CD4-positive, alpha-beta T cell treated with Interleukin-4 for 4 hours (primary cell): ENCODE measurements around the gene ETV6.

ENCODE experiments used
- DNase-seq: peaks from one replicate; pipeline ENCODE4 v3.0.0-alpha.2; 2020

Gene ETV6

GRCh38 chr12:11870041-11870451, 220.6 kb downstream of the ETV6 start:
- no peak for DNase-seq

GRCh38 chr12:11872055-11872454, 222.6 kb downstream of the ETV6 start:
- DNase-seq = no peak

- peak; percentile 26 for DNase-seq
These were observed 226.0 kb downstream of the ETV6 start for GRCh38 chr12:11875414-11875935.

- no peak for DNase-seq
These were observed 226.8 kb downstream of the ETV6 start for GRCh38 chr12:11876307-11876706.

GRCh38 chr12:11877102-11877826, 227.8 kb downstream of the ETV6 start:
- no peak for DNase-seq

GRCh38 chr12:11877869-11878780, 228.7 kb downstream of the ETV6 start:
- DNase-seq = no peak

- DNase-seq = no peak
These were observed 229.8 kb downstream of the ETV6 start for GRCh38 chr12:11879306-11879705.

- no peak for DNase-seq
These were observed 230.9 kb downstream of the ETV6 start for GRCh38 chr12:11880381-11880780.

- no peak for DNase-seq
These were observed 232.4 kb downstream of the ETV6 start for GRCh38 chr12:11881835-11882234.

GRCh38 chr12:11882301-11883019, 233.0 kb downstream of the ETV6 start:
- DNase-seq = no peak

GRCh38 chr12:11884116-11884515, 234.6 kb downstream of the ETV6 start:
- no peak for DNase-seq

- peak; percentile 13 for DNase-seq
These were observed 235.2 kb downstream of the ETV6 start for GRCh38 chr12:11884706-11885105.

- DNase-seq = no peak
These were observed 236.0 kb downstream of the ETV6 start for GRCh38 chr12:11885261-11886038.

- no peak for DNase-seq
These were observed 236.9 kb downstream of the ETV6 start for GRCh38 chr12:11886339-11886738.

- DNase-seq = no peak
These were observed 238.6 kb downstream of the ETV6 start for GRCh38 chr12:11888029-11888428.

- no peak for DNase-seq
These were observed 241.9 kb downstream of the ETV6 start for GRCh38 chr12:11891346-11891745.

- DNase-seq = no peak
These were observed 242.4 kb downstream of the ETV6 start for GRCh38 chr12:11891754-11892386.

GRCh38 chr12:11893998-11894397, 244.5 kb downstream of the ETV6 start:
- no peak for DNase-seq

GRCh38 chr12:11894890-11895289, 245.4 kb downstream of the ETV6 start:
- no peak for DNase-seq

GRCh38 chr12:11895421-11896078, 246.1 kb downstream of the ETV6 start:
- no peak for DNase-seq

GRCh38 chr12:11896417-11896929, 247.0 kb downstream of the ETV6 start:
- no peak for DNase-seq
